Vagina (tissue), 2 donors: Measurements from ENCODE around the gene TAF1B. TPM values are rescaled to one million over a fixed set of nuclear protein-coding genes. Genes with fewer than 3 reads are reported as not detected.

Source experiments
- DNase-seq, 2 donors: peaks; one replicate each; pipeline ENCODE4 v3.0.0-alpha.2; 2017; ENCODE audit errors: extremely low spot score in 2 of 2
- H3K27ac ChIP-seq: fragments of 200-600 bp; sonication (generic); one replicate; pipeline ENCODE4 v1.5.1; 2019
- H3K27me3 ChIP-seq: fragments of 200-600 bp; sonication (generic); one replicate; pipeline ENCODE4 v1.5.1; 2019
- H3K36me3 ChIP-seq, 2 donors: fragments of 200-600 bp; sonication (generic); one replicate each; pipeline ENCODE4 v1.5.1; 2017 to 2019
- H3K4me1 ChIP-seq: fragments of 200-600 bp; sonication (generic); one replicate; pipeline ENCODE4 v1.5.1; 2019
- H3K4me3 ChIP-seq, 2 donors: fragments of 200-600 bp; sonication (generic); 1 replicate in 1 of 2; 2 replicates in 1 of 2; pipeline ENCODE4 v1.5.1; 2016 to 2019
- H3K9me3 ChIP-seq: fragments of 200-600 bp; sonication (generic); one replicate; pipeline ENCODE4 v1.5.1; 2019
- CTCF ChIP-seq, 3 experiments: fragments of 450-650 bp in 2 of 3; fragments of 200-600 bp in 1 of 3; sonication (generic) in 1 of 3; IDR thresholded peaks; one replicate each; pipeline ENCODE4 v1.5.1; 2017 to 2019; ENCODE audit warnings: antibody characterized with exemption in 3 of 3, mild to moderate bottlenecking in 2 of 3, moderate library complexity in 2 of 3
- POLR2A ChIP-seq, 2 donors: fragments of 450-650 bp; IDR thresholded peaks; one replicate each; pipeline ENCODE4 v1.6.1; 2017; ENCODE audit warnings: antibody characterized with exemption in 2 of 2, mild to moderate bottlenecking in 2 of 2, moderate library complexity in 2 of 2
- POLR2AphosphoS5 ChIP-seq, 2 donors: sonication (generic); formaldehyde crosslinking; IDR thresholded peaks; one replicate each; pipeline ENCODE4 v1.9.0; 2017; ENCODE audit warnings: antibody characterized with exemption in 2 of 2, mild to moderate bottlenecking in 2 of 2, low read depth in 1 of 2; ENCODE audit not compliant: insufficient read depth in 1 of 2
- intact Hi-C: fragments of 100-400 bp; cut with DNase I; formaldehyde crosslinking; loops from one replicate; pipeline ENCODE4 v1.15.1; 2023
- total RNA-seq: library from RNA; depleted of rRNA; stranded (reverse); fragments of >200 nt; gene quantifications from one replicate; pipeline ENCODE4 v1.2.3, GENCODE V29; 2016

TAF1B gene
- total RNA-seq, 1 donor from 2014 or later, result 20.1 TPM

DNA sequence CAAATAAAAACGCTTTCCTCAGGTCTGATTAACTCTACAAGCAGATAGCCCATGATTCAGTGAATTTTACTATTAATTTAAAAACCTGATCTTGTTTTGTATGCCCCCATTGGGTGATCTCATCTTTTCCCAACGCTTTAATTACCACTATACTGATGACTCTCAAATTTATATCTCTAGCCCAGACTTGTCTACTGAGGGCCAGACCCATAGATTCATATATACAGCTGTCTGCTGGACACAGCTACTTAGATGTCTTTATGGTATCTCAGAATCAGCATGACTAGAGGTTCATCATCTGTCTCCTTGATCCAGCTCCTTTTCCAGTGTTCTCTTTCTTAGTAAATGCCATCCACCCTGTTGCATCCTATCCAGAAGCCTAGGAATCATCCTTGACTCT lies 33.8 kb downstream of the TAF1B start:
- peaks cover 0 to 20% of the 10 kb centered on the region in 2 donors for H3K36me3 ChIP-seq
- H3K9me3 ChIP-seq, result no peaks in the 10 kb centered on the region
- TF ChIP-seq CTCF (IDR thresholded peaks at IDR 0.05) (no peak), POLR2AphosphoS5 (IDR thresholded peaks at IDR 0.05; ENCODE audit: insufficient read depth in 1 of 2, low read depth in 1 of 2) (no peak), POLR2A (IDR thresholded peaks at IDR 0.05) (no peak)
- no peak for DNase-seq
- intact Hi-C loops, result no loop called here
- H3K27me3 ChIP-seq, result no peaks in the 10 kb centered on the region
- H3K4me1 ChIP-seq, result no peaks in the 10 kb centered on the region
- H3K4me3 ChIP-seq, result no peak overlapping the region
- no peak overlapping the region for H3K27ac ChIP-seq

DNA sequence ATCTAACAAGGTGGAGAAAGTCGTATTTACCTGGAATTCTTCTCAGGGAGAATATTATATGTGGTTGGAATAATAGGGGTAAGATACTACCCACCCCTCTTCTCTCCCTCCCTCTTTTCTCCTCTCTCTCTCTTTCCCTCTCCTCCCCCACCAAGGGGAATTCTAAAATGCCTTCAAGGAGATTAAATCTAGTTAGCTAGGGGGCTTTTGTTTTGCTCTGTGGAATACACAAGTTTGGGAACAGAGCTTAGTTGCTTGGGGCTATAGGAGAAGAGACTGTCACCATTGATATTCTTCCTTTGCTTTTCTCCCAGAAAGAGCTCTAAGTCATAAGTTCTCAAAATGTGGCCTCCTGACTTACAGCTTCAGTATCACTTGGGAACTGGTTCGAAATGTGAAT lies 34.5 kb downstream of the TAF1B start:
- Histone ChIP-seq H3K27ac (no peak overlapping the region), H3K36me3 (peaks cover 0 to 18% of the 10 kb centered on the region in 2 donors), H3K4me1 (no peaks in the 10 kb centered on the region), H3K4me3 (no peak overlapping the region), H3K9me3 (no peaks in the 10 kb centered on the region), H3K27me3 (no peaks in the 10 kb centered on the region)
- intact Hi-C loops, result no loop called here
- no peak for DNase-seq
- TF ChIP-seq CTCF (IDR thresholded peaks at IDR 0.05) (no peak), POLR2A (IDR thresholded peaks at IDR 0.05) (no peak), POLR2AphosphoS5 (IDR thresholded peaks at IDR 0.05; ENCODE audit: insufficient read depth in 1 of 2, low read depth in 1 of 2) (no peak)

- Histone ChIP-seq H3K27me3 (no peaks in the 10 kb centered on the region), H3K9me3 (no peaks in the 10 kb centered on the region), H3K4me1 (no peaks in the 10 kb centered on the region), H3K4me3 (no peak overlapping the region), H3K27ac (no peak overlapping the region), H3K36me3 (peaks cover 0 to 10% of the 10 kb centered on the region in 2 donors)
- no peak for DNase-seq
- TF ChIP-seq POLR2A (IDR thresholded peaks at IDR 0.05), result no peak
- no peak for TF ChIP-seq CTCF (IDR thresholded peaks at IDR 0.05)
- no peak for TF ChIP-seq POLR2AphosphoS5 (IDR thresholded peaks at IDR 0.05; ENCODE audit: insufficient read depth in 1 of 2, low read depth in 1 of 2)
- intact Hi-C loops, result no loop called here
These were observed 36.4 kb downstream of the TAF1B start for GRCh38 chr2:9879455-9880194.

GRCh38 chr2:9883897-9884296 lies 40.6 kb downstream of the TAF1B start:
- Histone ChIP-seq H3K4me3 (no peak overlapping the region), H3K27ac (no peak overlapping the region), H3K27me3 (no peaks in the 10 kb centered on the region), H3K36me3 (peaks cover 0 to 1% of the 10 kb centered on the region in 2 donors), H3K9me3 (no peaks in the 10 kb centered on the region), H3K4me1 (no peaks in the 10 kb centered on the region)
- no peak for DNase-seq
- TF ChIP-seq POLR2A (IDR thresholded peaks at IDR 0.05), result no peak
- intact Hi-C loops, result no loop called here

DNA sequence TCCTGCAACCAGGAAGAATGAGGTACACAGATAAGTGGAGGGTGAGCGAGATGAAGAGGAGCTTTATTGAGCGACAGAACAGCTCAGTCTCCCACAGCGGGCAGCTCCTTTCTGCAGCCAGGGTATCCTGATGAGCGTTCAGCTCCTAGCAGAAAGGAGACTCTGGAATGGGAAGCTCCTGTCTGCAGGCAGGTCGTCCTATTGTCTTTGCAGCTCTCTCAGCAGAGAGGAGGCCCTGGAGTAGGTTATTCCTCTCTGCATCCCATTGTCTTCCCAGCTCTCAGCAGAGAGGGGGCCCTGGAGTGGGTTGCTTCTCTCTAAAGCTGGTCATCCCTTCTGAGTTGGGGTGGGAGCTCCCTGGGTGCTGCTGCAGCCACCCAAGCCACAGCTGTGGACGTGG lies 41.2 kb downstream of the TAF1B start:
- TF ChIP-seq CTCF (IDR thresholded peaks at IDR 0.05), result no peak
- TF ChIP-seq POLR2AphosphoS5 (IDR thresholded peaks at IDR 0.05; ENCODE audit: insufficient read depth in 1 of 2, low read depth in 1 of 2), result no peak
- TF ChIP-seq POLR2A (IDR thresholded peaks at IDR 0.05), result no peak
- H3K4me3 ChIP-seq, result no peak overlapping the region
- intact Hi-C loops, result no loop called here
- H3K27ac ChIP-seq, result no peak overlapping the region
- no peaks in the 10 kb centered on the region for H3K27me3 ChIP-seq
- no peaks in the 10 kb centered on the region for H3K36me3 ChIP-seq
- DNase-seq, result no peak
- no peaks in the 10 kb centered on the region for H3K4me1 ChIP-seq
- H3K9me3 ChIP-seq, result no peaks in the 10 kb centered on the region
